OCI-LY7 (cell line): ENCODE data around the gene PUDP. TPM values are rescaled to one million over a fixed set of nuclear protein-coding genes. Genes with fewer than 3 reads are reported as not detected.

ENCODE experiments used
- BruUV-seq: library from RNA; stranded (reverse); fragments of 400-500 nt; replicated peaks from 2 replicates; lab custom pipeline; 2021; lab: Mats Ljungman, UMichigan
- CTCF ChIA-PET: fragments of 300-600 bp; sonication (Branson Sonifier 250); formaldehyde crosslinking; loops from one replicate; lab custom pipeline; 2022; ENCODE audit warnings: antibody characterized with exemption; ENCODE audit not compliant: unreplicated experiment; lab: Charles Lee
- POLR2A ChIA-PET: fragments of 300-600 bp; sonication (Branson Sonifier 250); formaldehyde crosslinking; loops from one replicate; lab custom pipeline; 2022; ENCODE audit warnings: antibody characterized with exemption; lab: Charles Lee
- DNase-seq: peaks from one replicate; pipeline ENCODE4 v3.0.0-alpha.2; 2015; ENCODE audit warnings: low spot score
- H2AFZ ChIP-seq: fragments of 200-600 bp; sonication (generic), shearing (Covaris generic); 2 replicates; pipeline ENCODE4 v1.6.1; 2014; ENCODE audit warnings: mild to moderate bottlenecking, antibody characterized with exemption, low read length, moderate library complexity
- H3K27ac ChIP-seq: fragments of 200-600 bp; sonication (generic); 2 replicates; pipeline ENCODE4 v1.5.1; 2014; ENCODE audit warnings: mixed run types, low read depth, mild to moderate bottlenecking, moderate library complexity, low read length, inconsistent platforms; ENCODE audit not compliant: poor library complexity, severe bottlenecking
- H3K36me3 ChIP-seq: fragments of 200-600 bp; sonication (generic); 2 replicates; pipeline ENCODE4 v1.6.1; 2014; ENCODE audit warnings: mild to moderate bottlenecking, antibody characterized with exemption, low read length, moderate library complexity, mixed read lengths; ENCODE audit not compliant: insufficient read depth
- H3K4me1 ChIP-seq: fragments of 200-600 bp; sonication (generic); 2 replicates; pipeline ENCODE4 v1.5.1; 2014; ENCODE audit warnings: mild to moderate bottlenecking, low read length; ENCODE audit not compliant: insufficient read depth, poor library complexity, severe bottlenecking
- H3K4me2 ChIP-seq: fragments of 200-600 bp; sonication (generic); 2 replicates; pipeline ENCODE4 v1.6.1; 2014; ENCODE audit warnings: mild to moderate bottlenecking, low read length
- H3K4me3 ChIP-seq: fragments of 200-600 bp; sonication (generic); 2 replicates; pipeline ENCODE4 v1.5.1; 2014; ENCODE audit warnings: mild to moderate bottlenecking, low read depth, low read length; ENCODE audit not compliant: poor library complexity, severe bottlenecking
- H3K79me2 ChIP-seq: fragments of 200-600 bp; sonication (generic); 2 replicates; pipeline ENCODE4 v1.6.1; 2016; ENCODE audit warnings: low read depth, mild to moderate bottlenecking, low read length, moderate library complexity, mixed read lengths; ENCODE audit not compliant: insufficient read depth
- H3K9me2 ChIP-seq: fragments of 200-600 bp; sonication (generic); 2 replicates; pipeline ENCODE4 v1.6.1; 2016; ENCODE audit warnings: mild to moderate bottlenecking, low read length, mixed read lengths; ENCODE audit not compliant: insufficient read depth
- H3K9me3 ChIP-seq: fragments of 200-600 bp; sonication (generic); 2 replicates; pipeline ENCODE4 v1.6.1; 2014; ENCODE audit warnings: mild to moderate bottlenecking, mixed run types, low read length, mixed read lengths
- H4K20me1 ChIP-seq: fragments of 200-600 bp; sonication (generic); 2 replicates; pipeline ENCODE4 v1.6.1; 2014; ENCODE audit warnings: mild to moderate bottlenecking, antibody characterized with exemption, low read length, moderate library complexity, mixed read lengths; ENCODE audit not compliant: insufficient read depth
- CTCF ChIP-seq: fragments of 200-600 bp; sonication (generic); conservative IDR thresholded peaks from 2 replicates; pipeline ENCODE4 v1.5.1; 2014; ENCODE audit warnings: mild to moderate bottlenecking, antibody characterized with exemption, low read length, moderate library complexity, mixed read lengths
- EZH2phosphoT487 ChIP-seq: fragments of 200-600 bp; sonication (generic); IDR thresholded peaks from 2 replicates; pipeline ENCODE4 v1.6.1; 2018; ENCODE audit warnings: low read depth, borderline replicate concordance, mild to moderate bottlenecking, mixed run types, antibody characterized with exemption, low read length, moderate library complexity, mixed read lengths
- intact Hi-C: fragments of 100-400 bp; cut with micrococcal nuclease; formaldehyde crosslinking; loops from one replicate; pipeline ENCODE4 v1.10.0; 2022; ENCODE audit not compliant: unreplicated experiment
- total RNA-seq, 2 experiments: library from RNA; depleted of rRNA in 1 of 2; stranded (reverse); fragments of >200 nt in 1 of 2; shearing (Covaris generic) in 1 of 2; gene quantifications; 2 replicates each; pipeline ENCODE4 v1.2.3, GENCODE V29; 2014 to 2022

Gene PUDP
- total RNA-seq, 2 experiments from 2014 or later, result 8.8 to 25.7 TPM

- POLR2A ChIA-PET, result interaction anchor here (0.6 kb wide), 1 partner anchor 212 kb away, joined by 3 read pairs; no protein-coding TSS in a partner anchor
- intact Hi-C loops, result no loop called here
- CTCF ChIA-PET, result no interaction called here
- Histone ChIP-seq H2AFZ (no peak overlapping the region), H3K27ac (no peak overlapping the region), H3K9me2 (no peaks in the 10 kb centered on the region), H3K9me3 (no peaks in the 10 kb centered on the region), H4K20me1 (no peaks in the 10 kb centered on the region), H3K79me2 (no peaks in the 10 kb centered on the region), H3K36me3 (peaks cover 17% of the 10 kb centered on the region), H3K4me1 (peaks cover 4% of the 10 kb centered on the region), H3K4me3 (no peak overlapping the region), H3K4me2 (no peak overlapping the region)
- BruUV-seq, result no TSS peak
- TF ChIP-seq CTCF (no peak), EZH2phosphoT487 (no peak)
- DNase-seq, result no peak
Observed at GRCh38 chrX:7061429-7061828, 86.5 kb downstream of the PUDP start.

- H3K36me3 ChIP-seq, result peaks cover 18% of the 10 kb centered on the region
- H4K20me1 ChIP-seq, result no peaks in the 10 kb centered on the region
- ChIA-PET POLR2A (no interaction called here), CTCF (no interaction called here)
- H3K4me3 ChIP-seq, result no peak overlapping the region
- BruUV-seq, result no TSS peak
- DNase-seq, result no peak
- H3K4me1 ChIP-seq, result peaks cover 14% of the 10 kb centered on the region
- no peaks in the 10 kb centered on the region for H3K9me3 ChIP-seq
- H3K4me2 ChIP-seq, result no peak overlapping the region
- no peaks in the 10 kb centered on the region for H3K9me2 ChIP-seq
- no peaks in the 10 kb centered on the region for H3K79me2 ChIP-seq
- no peak overlapping the region for H2AFZ ChIP-seq
- TF ChIP-seq EZH2phosphoT487 (no peak), CTCF (no peak)
- intact Hi-C loops, result no loop called here
- no peak overlapping the region for H3K27ac ChIP-seq
Observed at GRCh38 chrX:7060444-7060843, 87.5 kb downstream of the PUDP start.

GRCh38 chrX:7059859-7060258 is 88.1 kb downstream of the PUDP start:
- no TSS peak for BruUV-seq
- Histone ChIP-seq H3K9me3 (no peaks in the 10 kb centered on the region), H4K20me1 (no peaks in the 10 kb centered on the region), H3K9me2 (no peaks in the 10 kb centered on the region), H3K79me2 (no peaks in the 10 kb centered on the region), H3K27ac (no peak overlapping the region), H3K36me3 (peaks cover 20% of the 10 kb centered on the region), H3K4me3 (no peak overlapping the region), H3K4me1 (peaks cover 20% of the 10 kb centered on the region), H2AFZ (no peak overlapping the region), H3K4me2 (no peak overlapping the region)
- DNase-seq, result no peak
- intact Hi-C loops, result no loop called here
- no peak for TF ChIP-seq EZH2phosphoT487
- TF ChIP-seq CTCF, result no peak
- CTCF ChIA-PET, result interaction anchor here (1.5 kb wide), 1 partner anchor 14 kb away, joined by 3 read pairs; no protein-coding TSS in a partner anchor
- POLR2A ChIA-PET, result no interaction called here
